B cell (primary cell): ENCODE data around the gene CTDP1. TPM values are rescaled to one million over a fixed set of nuclear protein-coding genes. Genes with fewer than 3 reads are reported as not detected.

ENCODE experiments used
- ATAC-seq: fragments of 200-7000 bp; cut with Tn5 transposase; one replicate; pipeline ENCODE4 v1.10.0; 2021; ENCODE audit warnings: low read depth, mild to moderate bottlenecking, moderate number of reproducible peaks, moderate library complexity
- CTCF ChIA-PET: fragments of 350-600 bp; sonication (Branson Sonifier 250); formaldehyde crosslinking; loops from one replicate; lab custom pipeline; 2021; ENCODE audit warnings: antibody characterized with exemption, inconsistent platforms; lab: Charles Lee
- POLR2A ChIA-PET: fragments of 350-600 bp; sonication (Branson Sonifier 250); formaldehyde crosslinking; loops from one replicate; lab custom pipeline; 2021; ENCODE audit warnings: antibody characterized with exemption; lab: Charles Lee
- DNase-seq: peaks from one replicate; pipeline ENCODE4 v3.0.0; 2013
- H2AFZ ChIP-seq: 2 replicates; pipeline ENCODE4 v1.6.1; 2012; ENCODE audit warnings: mild to moderate bottlenecking, low read depth, low read length; ENCODE audit not compliant: insufficient read depth, poor library complexity, severe bottlenecking
- H3K27ac ChIP-seq, 2 donors: 1 replicate in 1 of 2; 2 replicates in 1 of 2; pipeline ENCODE4 v1.5.1; 2012 to 2013; ENCODE audit warnings: low read length in 2 of 2, mild to moderate bottlenecking in 2 of 2, moderate library complexity in 1 of 2
- H3K27me3 ChIP-seq, 4 experiments: fragments of 200-600 bp in 1 of 4; sonication (generic) in 1 of 4; replicated peaks in 1 of 4; 1 replicate in 2 of 4; 2 replicates in 2 of 4; pipeline versions ENCODE4 v1.6.1 to v1.7.0; 2013 to 2016; ENCODE audit warnings: low read length in 3 of 4, mild to moderate bottlenecking in 2 of 4, mixed read lengths in 1 of 4, moderate library complexity in 1 of 4; ENCODE audit not compliant: insufficient read depth in 4 of 4, control insufficient read depth in 3 of 4; ENCODE audit errors: control extremely low read depth in 1 of 4
- H3K36me3 ChIP-seq, 2 experiments: replicated peaks in 1 of 2; 1 replicate in 1 of 2; 2 replicates in 1 of 2; pipeline versions ENCODE4 v1.6.1 to v1.7.1; 2013; ENCODE audit warnings: low read length in 1 of 2; ENCODE audit not compliant: insufficient read depth in 2 of 2, control insufficient read depth in 1 of 2; ENCODE audit errors: control extremely low read depth in 1 of 2, extremely low read depth in 1 of 2
- H3K4me1 ChIP-seq, 2 donors: fragments of 200-600 bp in 1 of 2; sonication (generic) in 1 of 2; 1 replicate in 1 of 2; 2 replicates in 1 of 2; pipeline versions ENCODE4 v1.5.1 to v1.6.1; 2013 to 2017; ENCODE audit warnings: low read length in 2 of 2; ENCODE audit not compliant: control insufficient read depth in 2 of 2, insufficient read depth in 2 of 2
- H3K4me2 ChIP-seq: replicated peaks from 2 replicates; pipeline ENCODE3; 2012; ENCODE audit warnings: mild to moderate bottlenecking, low read depth, low read length; ENCODE audit not compliant: poor library complexity, severe bottlenecking
- H3K4me3 ChIP-seq, 5 experiments: fragments of 200-600 bp in 1 of 5; sonication (generic) in 1 of 5; 1 replicate in 3 of 5; 2 replicates in 2 of 5; pipeline versions ENCODE4 v1.5.1 to v1.7.0; 2011 to 2016; ENCODE audit warnings: low read length in 4 of 5, mild to moderate bottlenecking in 4 of 5, low read depth in 2 of 5, control low read depth in 1 of 5, moderate library complexity in 1 of 5; ENCODE audit not compliant: insufficient read depth in 1 of 5; ENCODE audit errors: control extremely low read depth in 1 of 5, extremely low read depth in 1 of 5
- H3K79me2 ChIP-seq: fragments of 200-600 bp; sonication (generic); one replicate; pipeline ENCODE4 v1.6.0; 2016; ENCODE audit warnings: low read length; ENCODE audit not compliant: control insufficient read depth, insufficient read depth
- H3K9ac ChIP-seq: fragments of 200-600 bp; sonication (generic); 2 replicates; pipeline ENCODE4 v1.6.1; 2017; ENCODE audit warnings: mild to moderate bottlenecking, low read length, moderate library complexity
- H3K9me3 ChIP-seq, 3 donors: one replicate each; pipeline versions ENCODE4 v1.6.1 to v1.7.1; 2013; ENCODE audit warnings: low read length in 2 of 3; ENCODE audit not compliant: control insufficient read depth in 2 of 3, insufficient read depth in 1 of 3; ENCODE audit errors: control extremely low read depth in 1 of 3
- H4K20me1 ChIP-seq: 2 replicates; pipeline ENCODE4 v1.6.0; 2012; ENCODE audit warnings: mild to moderate bottlenecking, low read length; ENCODE audit not compliant: insufficient read depth, control insufficient read depth, poor library complexity, severe bottlenecking
- H3K27ac Mint-ChIP-seq: one replicate; pipeline ENCODE4 v1.8.0; 2021; ENCODE audit warnings: mixed read lengths
- H3K27me3 Mint-ChIP-seq: one replicate; pipeline ENCODE4 v1.8.0; 2021; ENCODE audit warnings: mixed read lengths
- H3K4me1 Mint-ChIP-seq: one replicate; pipeline ENCODE4 v1.8.0; 2021; ENCODE audit warnings: mixed read lengths
- H3K4me3 Mint-ChIP-seq: one replicate; pipeline ENCODE4 v1.8.0; 2021; ENCODE audit warnings: mixed read lengths
- H3K9me3 Mint-ChIP-seq: one replicate; pipeline ENCODE4 v1.8.0; 2022; ENCODE audit warnings: mixed read lengths; ENCODE audit not compliant: insufficient read depth
- CTCF ChIP-seq: fragments of 200-600 bp; IDR thresholded peaks from one replicate; pipeline ENCODE4 v1.8.0; 2022; ENCODE audit warnings: antibody characterized with exemption, mild to moderate bottlenecking
- EZH2 ChIP-seq: IDR thresholded peaks from 2 replicates; pipeline ENCODE4 v1.6.1; 2012; ENCODE audit warnings: borderline replicate concordance, low read depth, mild to moderate bottlenecking, moderate library complexity, low read length; ENCODE audit not compliant: insufficient read depth, poor library complexity, severe bottlenecking
- WGBS: methylation state at CpG from one replicate; pipeline ENCODE4 v1.1.5; 2013; ENCODE audit warnings: missing lambda C conversion rate; ENCODE audit not compliant: insufficient coverage; 5-methylcytosine and 5-hydroxymethylcytosine counted together
- intact Hi-C: fragments of 100-400 bp; cut with micrococcal nuclease; formaldehyde crosslinking; loops from one replicate; pipeline ENCODE4 v1.10.0; 2022
- polyA plus RNA-seq: library from polyadenylated mRNA; depleted of rRNA; stranded (reverse); fragments of >200 nt; gene quantifications from 2 replicates; pipeline ENCODE4 v1.2.3, GENCODE V29; 2012
- total RNA-seq, 2 donors: library from RNA; stranded (reverse); fragments of 120-200 nt in 1 of 2; gene quantifications; 1 replicate in 1 of 2; 2 replicates in 1 of 2; pipeline versions ENCODE4 v1.2.3 to v1.2.4, GENCODE V29; 2013 to 2022

CTDP1 gene
- total and polyA plus RNA-seq, 2 donors (not counting 1 experiment from before 2014, with no cell fraction given) = 14.3 to 33.3 TPM

- H3K4me2 ChIP-seq = no peak overlapping the region
- H3K4me1 Mint-ChIP-seq = no peaks in the 10 kb centered on the region
- H2AFZ ChIP-seq = no peak overlapping the region
- H3K4me3 Mint-ChIP-seq = no peak overlapping the region
- H3K79me2 ChIP-seq = no peaks in the 10 kb centered on the region
- H4K20me1 ChIP-seq = no peaks in the 10 kb centered on the region
- H3K27me3 ChIP-seq = no peaks in the 10 kb centered on the region
- H3K27ac ChIP-seq = no peak overlapping the region
- H3K9ac ChIP-seq = no peak overlapping the region
- no peak for TF ChIP-seq CTCF
- TF ChIP-seq EZH2 = no peak
- ATAC-seq (no peak), DNase-seq (no peak)
- H3K4me3 ChIP-seq = no peak overlapping the region
- ChIA-PET POLR2A (no interaction called here), CTCF (no interaction called here)
- intact Hi-C loops = no loop called here
- 95% methylated on average over 20 of the region's 27 CpGs for WGBS
- H3K27ac Mint-ChIP-seq = no peak overlapping the region
- no peaks in the 10 kb centered on the region for H3K4me1 ChIP-seq
- peaks cover 0 to 40% of the 10 kb centered on the region in 2 experiments for H3K36me3 ChIP-seq
- H3K9me3 ChIP-seq = peaks cover 0 to 1% (median 0%) of the 10 kb centered on the region in 3 donors
- no peaks in the 10 kb centered on the region for H3K27me3 Mint-ChIP-seq
- H3K9me3 Mint-ChIP-seq = peaks cover 3% of the 10 kb centered on the region
These were observed 73.8 kb downstream of the CTDP1 start for GRCh38 chr18:79753391-79753851.

- ChIA-PET POLR2A (no interaction called here), CTCF (no interaction called here)
- Mint-ChIP-seq H3K4me1 (no peaks in the 10 kb centered on the region), H3K27me3 (no peaks in the 10 kb centered on the region), H3K4me3 (no peak overlapping the region), H3K27ac (no peak overlapping the region), H3K9me3 (peaks cover 7% of the 10 kb centered on the region)
- Histone ChIP-seq H3K27ac (no peak overlapping the region), H3K36me3 (peaks cover 0 to 34% of the 10 kb centered on the region in 2 experiments), H3K4me1 (no peaks in the 10 kb centered on the region), H4K20me1 (no peaks in the 10 kb centered on the region), H3K4me2 (no peak overlapping the region), H3K79me2 (no peaks in the 10 kb centered on the region), H2AFZ (no peak overlapping the region), H3K27me3 (no peaks in the 10 kb centered on the region), H3K9ac (no peak overlapping the region), H3K9me3 (peaks cover 0 to 2% (median 0%) of the 10 kb centered on the region in 3 donors), H3K4me3 (no peak overlapping the region)
- TF ChIP-seq EZH2 = no peak
- TF ChIP-seq CTCF = no peak
- WGBS = 98% methylated on average over 33 of the region's 35 CpGs
- no peak for ATAC-seq
- intact Hi-C loops = no loop called here
- DNase-seq = no peak
These were observed 74.6 kb downstream of the CTDP1 start for GRCh38 chr18:79754022-79754761.
